Measurements from ENCODE around the gene FAM229B.

DNA sequence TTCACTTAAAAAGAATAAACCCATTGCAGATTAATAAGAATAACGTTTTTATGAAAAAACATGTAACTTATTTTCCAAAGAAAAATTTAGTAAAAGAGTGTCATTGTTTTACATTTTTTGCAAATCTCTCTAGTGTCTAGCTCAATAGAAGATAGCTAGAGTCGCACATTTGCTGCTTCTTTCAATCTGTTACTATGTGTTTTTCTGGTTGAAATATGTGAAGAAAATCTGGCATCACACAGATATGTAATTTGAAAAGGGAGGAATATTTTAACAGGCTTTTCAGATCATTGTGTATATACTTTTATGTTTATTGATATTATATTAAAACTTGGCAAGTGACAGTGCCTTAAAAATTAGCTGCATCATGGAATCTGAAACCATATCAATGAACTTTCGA, 24.4 kb upstream of the FAM229B start:
- TF ChIP-seq, protein P1, sequence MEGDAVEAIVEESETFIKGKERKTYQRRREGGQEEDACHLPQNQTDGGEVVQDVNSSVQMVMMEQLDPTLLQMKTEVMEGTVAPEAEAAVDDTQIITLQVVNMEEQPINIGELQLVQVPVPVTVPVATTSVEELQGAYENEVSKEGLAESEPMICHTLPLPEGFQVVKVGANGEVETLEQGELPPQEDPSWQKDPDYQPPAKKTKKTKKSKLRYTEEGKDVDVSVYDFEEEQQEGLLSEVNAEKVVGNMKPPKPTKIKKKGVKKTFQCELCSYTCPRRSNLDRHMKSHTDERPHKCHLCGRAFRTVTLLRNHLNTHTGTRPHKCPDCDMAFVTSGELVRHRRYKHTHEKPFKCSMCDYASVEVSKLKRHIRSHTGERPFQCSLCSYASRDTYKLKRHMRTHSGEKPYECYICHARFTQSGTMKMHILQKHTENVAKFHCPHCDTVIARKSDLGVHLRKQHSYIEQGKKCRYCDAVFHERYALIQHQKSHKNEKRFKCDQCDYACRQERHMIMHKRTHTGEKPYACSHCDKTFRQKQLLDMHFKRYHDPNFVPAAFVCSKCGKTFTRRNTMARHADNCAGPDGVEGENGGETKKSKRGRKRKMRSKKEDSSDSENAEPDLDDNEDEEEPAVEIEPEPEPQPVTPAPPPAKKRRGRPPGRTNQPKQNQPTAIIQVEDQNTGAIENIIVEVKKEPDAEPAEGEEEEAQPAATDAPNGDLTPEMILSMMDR (IDR thresholded peaks at IDR 0.05), result no peak
- TF ChIP-seq ZFX (IDR thresholded peaks at IDR 0.05; ENCODE audit: borderline replicate concordance), result no peak
